HCT116 (cell line): ENCODE results near the gene LACTBL1. TPM values are rescaled to one million over a fixed set of nuclear protein-coding genes. Genes with fewer than 3 reads are reported as not detected.

ENCODE experiments used
- ATAC-seq: fragments of 200-7000 bp; cut with Tn5 transposase; 2 replicates; pipeline ENCODE4 v1.9.1; 2020; ENCODE audit warnings: mild to moderate bottlenecking, moderate library complexity
- BruUV-seq: library from RNA; stranded (reverse); fragments of 400-500 nt; replicated peaks from 2 replicates; lab custom pipeline; 2021; lab: Mats Ljungman, UMichigan
- CTCF ChIA-PET: fragments of 300-600 bp; sonication (Branson Sonifier 250); formaldehyde crosslinking; loops from one replicate; lab custom pipeline; 2021; ENCODE audit warnings: antibody characterized with exemption; lab: Charles Lee
- POLR2A ChIA-PET: fragments of 300-600, 350-600 bp; sonication (Branson Sonifier 250); formaldehyde crosslinking; loops from one replicate; lab custom pipeline; 2021; ENCODE audit warnings: antibody characterized with exemption; lab: Charles Lee
- RAD21 ChIA-PET, 2 experiments: fragments of 300-600 bp; sonication (Branson Sonifier 250); formaldehyde crosslinking; loops; one replicate each; lab custom pipeline; 2023; ENCODE audit warnings: low total read pairs in 2 of 2; ENCODE audit not compliant: uncharacterized antibody in 2 of 2, unreplicated experiment in 2 of 2, low non-redundant PET in 1 of 2; lab: Charles Lee
- DNase-seq: peaks from one replicate; pipeline ENCODE4 v3.0.0-alpha.2; 2010; ENCODE audit warnings: low read depth, low spot score
- H2AFZ ChIP-seq: fragments of 200-600 bp; shearing (Covaris generic), sonication (generic); 2 replicates; pipeline ENCODE4 v1.6.1; 2017; ENCODE audit warnings: low read depth, mixed run types, mixed read lengths, antibody characterized with exemption, low read length; ENCODE audit not compliant: poor library complexity, severe bottlenecking
- H3K27ac ChIP-seq: 2 replicates; pipeline ENCODE4 v1.5.1; 2012; ENCODE audit warnings: low read depth, low read length
- H3K27me3 ChIP-seq: fragments of 200-600 bp; sonication (generic); 2 replicates; pipeline ENCODE4 v1.6.1; 2016; ENCODE audit warnings: mixed run types, low read length, mixed read lengths; ENCODE audit not compliant: insufficient read depth
- H3K36me3 ChIP-seq, 2 experiments: fragments of 200-500 bp in 1 of 2; fragments of 200-600 bp in 1 of 2; sonication (Bioruptor generic) in 1 of 2; sonication (generic) in 1 of 2; 2 replicates each; pipeline versions ENCODE4 v1.5.1 to v1.6.1; 2014 to 2016; ENCODE audit warnings: low read length in 2 of 2, inconsistent platforms in 1 of 2, mixed read lengths in 1 of 2, mixed run types in 1 of 2; ENCODE audit not compliant: insufficient read depth in 2 of 2, control insufficient read depth in 1 of 2
- H3K4me1 ChIP-seq, 2 experiments: fragments of 200-600 bp in 1 of 2; sonication (generic) in 1 of 2; 2 replicates each; pipeline versions ENCODE4 v1.5.1 to v1.6.1; 2012 to 2017; ENCODE audit warnings: low read length in 2 of 2, inconsistent platforms in 1 of 2, mild to moderate bottlenecking in 1 of 2, mixed read lengths in 1 of 2, mixed run types in 1 of 2, moderate library complexity in 1 of 2; ENCODE audit not compliant: insufficient read depth in 2 of 2, control insufficient read depth in 1 of 2
- H3K4me2 ChIP-seq: fragments of 200-600 bp; sonication (generic); 2 replicates; pipeline ENCODE4 v1.6.1; 2017; ENCODE audit warnings: mixed run types, low read length, mixed read lengths
- H3K4me3 ChIP-seq, 2 experiments: fragments of 200-600 bp in 1 of 2; sonication (generic) in 1 of 2; replicated peaks in 1 of 2; 2 replicates each; pipeline ENCODE4 v1.5.1; 2011 to 2016; ENCODE audit warnings: low read length in 2 of 2, control low read depth in 1 of 2, low read depth in 1 of 2, mild to moderate bottlenecking in 1 of 2, mixed read lengths in 1 of 2, mixed run types in 1 of 2
- H3K79me2 ChIP-seq: fragments of 200-600 bp; sonication (generic); 2 replicates; pipeline ENCODE4 v1.6.1; 2017; ENCODE audit warnings: mild to moderate bottlenecking, mixed run types, low read length, moderate library complexity, mixed read lengths; ENCODE audit not compliant: insufficient read depth
- H3K9ac ChIP-seq: fragments of 200-600 bp; sonication (generic); 2 replicates; pipeline ENCODE4 v1.6.1; 2016; ENCODE audit warnings: low read length, mixed read lengths
- H3K9me2 ChIP-seq: fragments of 200-600 bp; sonication (generic), shearing (Covaris generic); 2 replicates; pipeline ENCODE4 v1.6.1; 2017; ENCODE audit warnings: mixed run types, mild to moderate bottlenecking, moderate library complexity; ENCODE audit not compliant: insufficient read depth
- H3K9me3 ChIP-seq, 2 experiments: fragments of 200-500 bp in 1 of 2; fragments of 200-600 bp in 1 of 2; sonication (Bioruptor generic) in 1 of 2; sonication (generic) in 1 of 2; 2 replicates each; pipeline ENCODE4 v1.6.1; 2014 to 2017; ENCODE audit warnings: low read length in 2 of 2, mixed read lengths in 2 of 2, inconsistent platforms in 1 of 2, low read depth in 1 of 2, mild to moderate bottlenecking in 1 of 2, mixed run types in 1 of 2, moderate library complexity in 1 of 2; ENCODE audit not compliant: control insufficient read depth in 1 of 2, insufficient read depth in 1 of 2
- H4K20me1 ChIP-seq: fragments of 200-600 bp; sonication (generic), shearing (Covaris generic); 2 replicates; pipeline ENCODE4 v1.6.1; 2017; ENCODE audit warnings: mixed run types, mild to moderate bottlenecking, moderate library complexity; ENCODE audit not compliant: insufficient read depth
- EZH2 ChIP-seq: fragments of 200-600 bp; sonication (generic); IDR thresholded peaks from 2 replicates; pipeline ENCODE4 v1.6.1; 2017; ENCODE audit warnings: antibody characterized with exemption, mixed run types
- MAX ChIP-seq: IDR thresholded peaks from 2 replicates; pipeline ENCODE4 v1.6.1; 2012
- RAD21 ChIP-seq: IDR thresholded peaks from 2 replicates; pipeline ENCODE4 v1.6.1; 2012; ENCODE audit warnings: low read depth, mild to moderate bottlenecking
- REST ChIP-seq: IDR thresholded peaks from 2 replicates; pipeline ENCODE4 v1.6.1; 2012; ENCODE audit warnings: low read depth
- SIN3A ChIP-seq: IDR thresholded peaks from 2 replicates; pipeline ENCODE4 v1.6.1; 2012; ENCODE audit warnings: low read depth
- SP1 ChIP-seq: IDR thresholded peaks from 2 replicates; pipeline ENCODE4 v1.6.1; 2012; ENCODE audit warnings: low read depth
- TCF7L2 ChIP-seq: IDR thresholded peaks from 2 replicates; pipeline ENCODE4 v1.7.0; 2011; ENCODE audit warnings: borderline replicate concordance, inconsistent platforms; ENCODE audit not compliant: insufficient read depth, insufficient read length; ENCODE audit errors: extremely low read depth
- ZBTB33 ChIP-seq: IDR thresholded peaks from 2 replicates; pipeline ENCODE4 v1.6.1; 2011; ENCODE audit warnings: mild to moderate bottlenecking, low read length, moderate library complexity; ENCODE audit not compliant: insufficient replicate concordance; ENCODE audit errors: extremely low read depth
- intact Hi-C: fragments of 100-400 bp; cut with micrococcal nuclease; formaldehyde crosslinking; loops from 2 replicates; pipeline ENCODE4 v1.10.0; 2022
- total RNA-seq: library from RNA; stranded (reverse); gene quantifications from one replicate; pipeline ENCODE4 v1.2.1, GENCODE V29; 2021; ENCODE audit not compliant: unreplicated experiment

Gene LACTBL1
- total RNA-seq, 1 experiment from 2014 or later = not detected

- TF ChIP-seq EZH2 (no peak), SP1 (no peak), ZBTB33 (no peak), RAD21 (no peak)
These were observed 50.0 kb downstream of the LACTBL1 start (continued) for GRCh38 chr1:22922640-22923039.

DNA sequence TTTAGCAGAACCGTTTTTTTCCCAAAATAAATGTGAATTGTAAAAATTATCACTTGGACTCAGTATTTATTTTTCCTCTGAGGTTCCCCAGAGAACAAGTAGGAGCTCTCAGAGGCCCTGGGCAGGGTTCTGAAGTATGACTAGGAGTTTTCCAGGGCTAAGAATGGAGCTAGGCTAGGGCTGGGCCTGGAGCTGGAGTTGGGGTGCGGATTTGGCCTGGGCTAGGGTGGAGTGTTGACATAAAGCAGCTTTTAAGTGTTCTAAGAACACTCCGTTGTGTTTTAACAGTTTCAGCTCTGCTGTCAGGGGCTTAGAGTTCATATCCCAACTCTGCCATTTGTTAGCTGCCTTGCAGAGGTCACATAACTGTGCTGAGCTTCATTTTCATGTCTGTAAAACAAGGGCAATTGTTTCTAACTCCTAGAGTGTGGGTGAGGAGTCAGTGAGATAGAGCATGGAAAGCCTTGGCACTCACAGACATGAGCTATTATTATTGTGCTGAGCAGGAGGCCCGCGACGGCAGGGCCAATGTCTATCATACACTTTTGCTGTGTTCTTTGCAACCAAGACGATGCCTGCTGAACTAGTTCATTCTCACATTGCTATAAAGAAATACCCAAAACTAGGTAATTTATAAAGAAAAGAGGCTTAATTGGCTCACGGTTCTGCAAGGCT is 51.1 kb downstream of the LACTBL1 start:
- Histone ChIP-seq H3K9me2 (no peaks in the 10 kb centered on the region), H3K79me2 (no peaks in the 10 kb centered on the region), H2AFZ (no peak overlapping the region), H3K9ac (no peak overlapping the region), H3K36me3 (no peaks in the 10 kb centered on the region), H3K27me3 (no peaks in the 10 kb centered on the region), H3K4me2 (no peak overlapping the region), H4K20me1 (no peaks in the 10 kb centered on the region), H3K4me3 (no peak overlapping the region), H3K4me1 (no peaks in the 10 kb centered on the region), H3K27ac (no peak overlapping the region), H3K9me3 (no peaks in the 10 kb centered on the region)
- ChIA-PET RAD21 (no interaction called here), POLR2A (no interaction called here), CTCF (interaction anchor here (1.0 to 2.2 kb wide), 2 partner anchors 9 to 217 kb away, joined by 5 to 7 read pairs; no protein-coding TSS in a partner anchor)
- no TSS peak for BruUV-seq
- intact Hi-C loops = no loop called here
- no peak for TF ChIP-seq REST
- no peak for TF ChIP-seq SIN3A
- TF ChIP-seq RAD21 = no peak
- TF ChIP-seq MAX = no peak
- no peak for TF ChIP-seq TCF7L2
- TF ChIP-seq EZH2 = no peak
- DNase-seq = no peak
- no peak for ATAC-seq
